HepG2 (cell line): Measurements from ENCODE around the gene COMMD7. TPM values are rescaled to one million over a fixed set of nuclear protein-coding genes. Genes with fewer than 3 reads are reported as not detected.
A peak's percentile ranks its signal among the peaks of the same experiment; 100 is the strongest.

Experiments
- BORCS8-MEF2B ChIP-seq: sonication (generic); formaldehyde crosslinking; IDR thresholded peaks from 2 replicates; pipeline ENCODE4 v1.8.0; 2022; ENCODE audit warnings: mild to moderate bottlenecking, missing genetic modification reagents
- CBX5 ChIP-seq: sonication (generic); formaldehyde crosslinking; IDR thresholded peaks from 2 replicates; pipeline ENCODE4 v1.4.0; 2020; ENCODE audit warnings: missing genetic modification reagents, borderline replicate concordance
- FOSL2 ChIP-seq: sonication (generic); formaldehyde crosslinking; IDR thresholded peaks from 2 replicates; pipeline ENCODE4 v1.4.0; 2020; ENCODE audit warnings: missing genetic modification reagents
- HIVEP1 ChIP-seq: sonication (generic); formaldehyde crosslinking; IDR thresholded peaks from 2 replicates; pipeline ENCODE4 v1.4.0; 2020; ENCODE audit warnings: mild to moderate bottlenecking, missing genetic modification reagents
- HNRNPL ChIP-seq: fragments of 200-400 bp; formaldehyde crosslinking; IDR thresholded peaks from 2 replicates; pipeline ENCODE4 v1.6.1; 2017; ENCODE audit warnings: mild to moderate bottlenecking, low read depth, low read length
- RCOR2 ChIP-seq: IDR thresholded peaks from 2 replicates; pipeline ENCODE4 v1.6.1; 2016; ENCODE audit warnings: missing biosample characterization, missing genetic modification reagents
- RXRB ChIP-seq: IDR thresholded peaks from 2 replicates; pipeline ENCODE4 v1.6.1; 2016; ENCODE audit warnings: borderline replicate concordance, missing genetic modification reagents, missing compliant biosample characterization
- SAP130 ChIP-seq: IDR thresholded peaks from 2 replicates; pipeline ENCODE4 v1.6.1; 2016; ENCODE audit warnings: low read depth
- SRSF4 ChIP-seq: fragments of 200-400 bp; formaldehyde crosslinking; IDR thresholded peaks from one replicate; pipeline ENCODE4 v1.6.1; 2018; ENCODE audit warnings: mild to moderate bottlenecking, low read depth, low read length, moderate library complexity; ENCODE audit not compliant: poor library complexity, severe bottlenecking
- TAF1 ChIP-seq: sonication (generic); formaldehyde crosslinking; IDR thresholded peaks from 2 replicates; pipeline ENCODE4 v1.4.0; 2020; ENCODE audit warnings: missing genetic modification reagents
- ZBTB7B ChIP-seq: sonication (generic); formaldehyde crosslinking; IDR thresholded peaks from 2 replicates; pipeline ENCODE4 v1.4.0; 2020; ENCODE audit warnings: missing genetic modification reagents
- ZNF589 ChIP-seq: sonication (generic); formaldehyde crosslinking; conservative IDR thresholded peaks from 2 replicates; pipeline ENCODE4 v1.8.0; 2022; ENCODE audit warnings: mild to moderate bottlenecking, moderate library complexity, missing genetic modification reagents
- polyA plus RNA-seq, 8 experiments: library from polyadenylated mRNA; depleted of rRNA in 3 of 8; stranded (reverse) in 7 of 8; unstranded in 1 of 8; fragments of >200 nt; fragmentation: Illumina TruSeq in 4 of 8; extraction: Trizol in 4 of 8; gene quantifications; 2 replicates each; pipeline versions ENCODE4 v1.2.1 to v1.2.3, GENCODE V29; 2011 to 2016; ENCODE audit warnings: low read depth in 4 of 8, missing spikeins in 1 of 8, mixed read lengths in 1 of 8; ENCODE audit not compliant: insufficient read depth in 1 of 8
- total RNA-seq, 5 experiments: library from RNA; depleted of rRNA; stranded (reverse); fragments of >200 nt; fragmentation: Illumina TruSeq; extraction: Trizol; gene quantifications; 2 replicates each; pipeline ENCODE4 v1.2.3, GENCODE V29; 2016; ENCODE audit warnings: low read depth in 1 of 5
- TF ChIP-seq, protein P1 (sequence below): sonication (generic); formaldehyde crosslinking; IDR thresholded peaks from 2 replicates; pipeline ENCODE4 v1.8.0; 2022; ENCODE audit warnings: mild to moderate bottlenecking, missing genetic modification reagents, moderate library complexity
- TF ChIP-seq, protein P2 (sequence below): sonication (generic); formaldehyde crosslinking; IDR thresholded peaks from 2 replicates; pipeline ENCODE4 v1.8.0; 2022; ENCODE audit warnings: mild to moderate bottlenecking, missing genetic modification reagents, moderate library complexity
- TF ChIP-seq, protein P3 (sequence below): sonication (generic); formaldehyde crosslinking; IDR thresholded peaks from 2 replicates; pipeline ENCODE4 v1.4.0; 2020; ENCODE audit warnings: missing genetic modification reagents, low read depth, mild to moderate bottlenecking, borderline replicate concordance
- TF ChIP-seq, protein P4 (sequence below): sonication (generic); formaldehyde crosslinking; IDR thresholded peaks from 2 replicates; pipeline ENCODE4 v1.5.0; 2020; ENCODE audit warnings: missing genetic modification reagents
- TF ChIP-seq, protein P5 (sequence below): sonication (generic); formaldehyde crosslinking; IDR thresholded peaks from 2 replicates; pipeline ENCODE4 v1.8.0; 2023; ENCODE audit warnings: mild to moderate bottlenecking, missing genetic modification reagents
- TF ChIP-seq, protein P6 (sequence below): sonication (generic); formaldehyde crosslinking; IDR thresholded peaks from 2 replicates; pipeline ENCODE4 v1.9.0; 2022; ENCODE audit warnings: missing genetic modification reagents, mild to moderate bottlenecking, borderline replicate concordance

The COMMD7 gene
- total and polyA plus RNA-seq, 2 of the 13 experiments (the other 11 are each of a cell fraction or from before 2014, with no cell fraction given): 42.1 to 53.3 TPM

DNA sequence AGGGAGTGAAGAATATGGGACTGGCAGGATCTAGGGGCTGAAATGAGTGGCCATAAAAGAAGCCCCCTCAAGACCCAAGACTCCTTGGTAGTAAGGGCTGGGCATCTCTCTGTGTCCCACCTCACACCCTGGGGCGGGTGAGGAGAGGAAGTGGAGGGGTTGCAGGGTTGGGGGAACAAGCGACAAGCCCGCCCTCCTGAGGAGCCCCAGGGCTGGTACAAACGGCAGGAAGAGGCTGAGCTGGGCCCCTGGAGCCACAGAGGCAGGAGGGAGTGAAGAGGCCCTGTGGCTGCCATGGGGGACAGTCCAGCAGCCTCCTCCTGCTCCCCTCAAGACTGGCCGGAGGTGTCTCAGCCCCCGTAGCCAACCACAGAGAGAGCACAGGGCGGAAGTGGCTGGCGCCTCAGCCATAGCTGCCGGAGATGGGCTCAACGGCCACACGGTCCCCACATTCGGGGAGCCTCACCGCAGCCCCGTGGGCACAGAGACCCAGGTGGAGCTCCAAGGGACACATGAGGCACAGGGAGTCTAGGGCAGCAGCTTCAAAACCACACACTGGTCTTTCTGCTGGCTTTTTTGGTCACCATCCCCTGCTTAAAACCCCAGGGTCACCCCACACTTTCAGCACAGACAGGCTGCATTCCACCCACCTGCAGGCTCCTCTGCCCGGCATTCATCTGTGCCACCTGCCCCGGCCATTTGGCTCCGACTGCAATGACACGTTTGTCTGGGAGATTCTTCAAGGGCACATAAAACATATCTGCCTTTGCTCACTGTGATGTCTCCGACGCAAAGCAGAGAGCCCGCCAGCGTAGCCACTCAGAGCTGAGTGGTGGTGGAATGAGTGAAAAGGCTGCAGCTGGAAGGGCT is 70.0 kb downstream of the COMMD7 start (continued):
- TF ChIP-seq FOSL2 (no peak), RCOR2 (no peak), ZNF589 (CRISPR knock-in tag) (0 out of 2 replicates have a peak, but pooled peaks have one; percentile 6), TAF1 (CRISPR knock-in tag) (peak; percentile 45; the same call in 1 of the 2 replicates), HNRNPL (peak; percentile 36; the same call in 1 of the 2 replicates), SAP130 (peak; percentile 28; the same call in 1 of the 2 replicates), ZBTB7B (0 out of 2 replicates have a peak, but pooled peaks have one; percentile 51), HIVEP1 (CRISPR knock-in tag) (peak; percentile 50; the same call in 1 of the 2 replicates), SRSF4 (no peak), CBX5 (CRISPR knock-in tag) (peak; percentile 31; the same call in 1 of the 2 replicates), RXRB (CRISPR knock-in tag) (peak; percentile 37; the same call in 1 of the 2 replicates), BORCS8-MEF2B (CRISPR knock-in tag) (no peak)
- TF ChIP-seq, protein P1, sequence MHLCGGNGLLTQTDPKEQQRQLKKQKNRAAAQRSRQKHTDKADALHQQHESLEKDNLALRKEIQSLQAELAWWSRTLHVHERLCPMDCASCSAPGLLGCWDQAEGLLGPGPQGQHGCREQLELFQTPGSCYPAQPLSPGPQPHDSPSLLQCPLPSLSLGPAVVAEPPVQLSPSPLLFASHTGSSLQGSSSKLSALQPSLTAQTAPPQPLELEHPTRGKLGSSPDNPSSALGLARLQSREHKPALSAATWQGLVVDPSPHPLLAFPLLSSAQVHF (CRISPR knock-in tag): no peak; the same call in 1 of the 2 replicates
- TF ChIP-seq, protein P2, sequence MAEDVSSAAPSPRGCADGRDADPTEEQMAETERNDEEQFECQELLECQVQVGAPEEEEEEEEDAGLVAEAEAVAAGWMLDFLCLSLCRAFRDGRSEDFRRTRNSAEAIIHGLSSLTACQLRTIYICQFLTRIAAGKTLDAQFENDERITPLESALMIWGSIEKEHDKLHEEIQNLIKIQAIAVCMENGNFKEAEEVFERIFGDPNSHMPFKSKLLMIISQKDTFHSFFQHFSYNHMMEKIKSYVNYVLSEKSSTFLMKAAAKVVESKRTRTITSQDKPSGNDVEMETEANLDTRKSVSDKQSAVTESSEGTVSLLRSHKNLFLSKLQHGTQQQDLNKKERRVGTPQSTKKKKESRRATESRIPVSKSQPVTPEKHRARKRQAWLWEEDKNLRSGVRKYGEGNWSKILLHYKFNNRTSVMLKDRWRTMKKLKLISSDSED (CRISPR knock-in tag): peak; percentile 63; the same call in 1 of the 2 replicates
- TF ChIP-seq, protein P3, sequence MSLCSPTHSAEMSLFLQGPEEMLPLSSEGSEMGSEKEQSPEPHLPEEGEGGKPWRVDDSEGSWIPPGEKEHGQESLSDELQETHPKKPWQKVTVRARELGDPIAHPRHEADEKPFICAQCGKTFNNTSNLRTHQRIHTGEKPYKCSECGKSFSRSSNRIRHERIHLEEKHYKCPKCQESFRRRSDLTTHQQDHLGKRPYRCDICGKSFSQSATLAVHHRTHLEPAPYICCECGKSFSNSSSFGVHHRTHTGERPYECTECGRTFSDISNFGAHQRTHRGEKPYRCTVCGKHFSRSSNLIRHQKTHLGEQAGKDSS (CRISPR knock-in tag): peak; percentile 66; the same call in 1 of the 2 replicates
- TF ChIP-seq, protein P4, sequence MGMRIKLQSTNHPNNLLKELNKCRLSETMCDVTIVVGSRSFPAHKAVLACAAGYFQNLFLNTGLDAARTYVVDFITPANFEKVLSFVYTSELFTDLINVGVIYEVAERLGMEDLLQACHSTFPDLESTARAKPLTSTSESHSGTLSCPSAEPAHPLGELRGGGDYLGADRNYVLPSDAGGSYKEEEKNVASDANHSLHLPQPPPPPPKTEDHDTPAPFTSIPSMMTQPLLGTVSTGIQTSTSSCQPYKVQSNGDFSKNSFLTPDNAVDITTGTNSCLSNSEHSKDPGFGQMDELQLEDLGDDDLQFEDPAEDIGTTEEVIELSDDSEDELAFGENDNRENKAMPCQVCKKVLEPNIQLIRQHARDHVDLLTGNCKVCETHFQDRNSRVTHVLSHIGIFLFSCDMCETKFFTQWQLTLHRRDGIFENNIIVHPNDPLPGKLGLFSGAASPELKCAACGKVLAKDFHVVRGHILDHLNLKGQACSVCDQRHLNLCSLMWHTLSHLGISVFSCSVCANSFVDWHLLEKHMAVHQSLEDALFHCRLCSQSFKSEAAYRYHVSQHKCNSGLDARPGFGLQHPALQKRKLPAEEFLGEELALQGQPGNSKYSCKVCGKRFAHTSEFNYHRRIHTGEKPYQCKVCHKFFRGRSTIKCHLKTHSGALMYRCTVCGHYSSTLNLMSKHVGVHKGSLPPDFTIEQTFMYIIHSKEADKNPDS (CRISPR knock-in tag): no peak
- TF ChIP-seq, protein P5, sequence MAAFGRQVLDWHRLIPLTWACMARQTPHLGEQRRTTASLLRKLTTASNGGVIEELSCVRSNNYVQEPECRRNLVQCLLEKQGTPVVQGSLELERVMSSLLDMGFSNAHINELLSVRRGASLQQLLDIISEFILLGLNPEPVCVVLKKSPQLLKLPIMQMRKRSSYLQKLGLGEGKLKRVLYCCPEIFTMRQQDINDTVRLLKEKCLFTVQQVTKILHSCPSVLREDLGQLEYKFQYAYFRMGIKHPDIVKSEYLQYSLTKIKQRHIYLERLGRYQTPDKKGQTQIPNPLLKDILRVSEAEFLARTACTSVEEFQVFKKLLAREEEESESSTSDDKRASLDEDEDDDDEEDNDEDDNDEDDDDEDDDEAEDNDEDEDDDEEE (CRISPR knock-in tag): peak; percentile 16; the same call in 1 of the 2 replicates
- TF ChIP-seq, protein P6, sequence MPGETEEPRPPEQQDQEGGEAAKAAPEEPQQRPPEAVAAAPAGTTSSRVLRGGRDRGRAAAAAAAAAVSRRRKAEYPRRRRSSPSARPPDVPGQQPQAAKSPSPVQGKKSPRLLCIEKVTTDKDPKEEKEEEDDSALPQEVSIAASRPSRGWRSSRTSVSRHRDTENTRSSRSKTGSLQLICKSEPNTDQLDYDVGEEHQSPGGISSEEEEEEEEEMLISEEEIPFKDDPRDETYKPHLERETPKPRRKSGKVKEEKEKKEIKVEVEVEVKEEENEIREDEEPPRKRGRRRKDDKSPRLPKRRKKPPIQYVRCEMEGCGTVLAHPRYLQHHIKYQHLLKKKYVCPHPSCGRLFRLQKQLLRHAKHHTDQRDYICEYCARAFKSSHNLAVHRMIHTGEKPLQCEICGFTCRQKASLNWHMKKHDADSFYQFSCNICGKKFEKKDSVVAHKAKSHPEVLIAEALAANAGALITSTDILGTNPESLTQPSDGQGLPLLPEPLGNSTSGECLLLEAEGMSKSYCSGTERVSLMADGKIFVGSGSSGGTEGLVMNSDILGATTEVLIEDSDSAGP (CRISPR knock-in tag): peak; percentile 69; the same call in 1 of the 2 replicates
